Renal pelvis (tissue), 4 donors: ENCODE data around the gene MAP3K3. TPM values are rescaled to one million over a fixed set of nuclear protein-coding genes. Genes with fewer than 3 reads are reported as not detected.
"Not testable (repeated sequence)": the region's sequence is repeated elsewhere in the genome, so short reads cannot be mapped to it uniquely, and the experiment has no call there.

ENCODE experiments used
- DNase-seq: peaks from one replicate; pipeline ENCODE4 v3.0.0-alpha.2; 2013
- polyA plus RNA-seq, 3 donors: library from polyadenylated mRNA; unstranded; fragments of 120-200 nt; gene quantifications; one replicate each; pipeline ENCODE4 v1.2.1, GENCODE V29; 2013; ENCODE audit not compliant: insufficient read length in 3 of 3

Gene MAP3K3
- polyA plus RNA-seq, 3 donors = 27.1 to 34.6 (median 32.4) TPM

DNA sequence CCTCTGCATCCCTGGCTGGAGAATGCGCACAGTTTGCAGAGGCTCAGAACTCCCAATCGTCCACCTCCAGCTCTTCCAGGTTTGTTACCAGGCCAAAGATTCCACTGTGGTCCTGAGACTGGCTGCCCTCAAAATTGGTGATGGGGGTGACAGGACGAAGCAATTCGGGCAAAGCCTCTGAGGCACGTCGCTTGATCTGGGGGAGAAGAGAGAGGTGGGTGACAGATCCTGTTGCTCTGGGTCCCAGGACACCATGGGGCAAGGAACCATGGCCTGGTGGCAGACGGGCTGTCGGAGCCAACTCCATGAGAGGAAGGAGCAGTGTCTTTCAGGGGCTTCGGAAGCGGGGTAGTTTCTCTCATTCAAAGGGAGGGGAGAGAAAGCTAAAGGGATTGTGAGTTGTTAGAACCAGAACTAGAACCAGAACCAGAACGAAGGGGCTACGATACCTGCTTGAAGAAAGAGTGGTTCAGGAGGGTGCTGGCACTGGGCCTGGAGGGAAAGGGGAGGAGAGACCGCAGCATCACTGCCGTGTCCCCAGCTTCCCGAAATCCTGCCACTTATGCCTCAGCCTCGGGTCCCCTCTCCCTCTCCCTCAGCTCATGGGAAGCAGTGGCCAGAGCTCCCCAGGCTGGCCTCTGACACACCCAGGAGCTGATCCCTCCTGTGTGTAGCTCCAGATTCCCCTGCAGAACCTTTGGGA lies 81.5 kb downstream of the MAP3K3 start:
- no peak for DNase-seq

DNA sequence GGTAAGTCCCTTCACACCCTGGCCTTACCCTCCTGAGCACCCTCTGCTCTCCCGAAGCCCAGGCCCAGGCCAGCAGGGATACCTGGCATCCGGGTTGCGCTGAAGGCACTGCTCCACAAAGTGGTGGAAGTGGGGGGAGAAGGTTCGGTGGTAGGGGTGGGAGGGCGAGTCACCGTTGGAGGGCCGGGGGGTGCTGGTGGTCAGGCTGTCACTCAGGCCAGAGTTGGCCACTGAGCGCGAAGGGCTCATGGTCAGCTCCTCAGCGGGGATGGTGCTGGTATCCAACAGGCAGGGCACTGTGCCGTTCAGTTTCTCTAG lies 82.0 kb downstream of the MAP3K3 start:
- no peak for DNase-seq

DNA sequence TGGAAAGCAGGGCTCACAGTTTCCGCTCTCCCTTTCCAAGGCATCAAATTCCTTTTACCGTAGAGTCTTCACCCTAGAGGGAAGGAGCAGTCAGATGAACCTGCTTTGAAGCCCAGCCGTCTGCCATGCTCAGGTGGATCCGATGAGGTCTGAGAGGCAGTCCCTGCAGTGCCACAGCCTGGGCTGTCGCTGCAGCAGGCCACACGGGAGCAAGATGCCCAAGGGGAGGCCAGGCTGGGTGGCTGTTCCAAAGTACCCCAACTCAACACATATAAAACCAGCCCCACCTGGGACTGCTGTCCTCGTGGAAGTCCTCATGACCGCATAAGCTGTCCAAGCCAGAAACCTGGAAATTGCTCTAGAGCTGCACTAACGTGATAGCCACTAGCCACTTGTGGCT lies 82.6 kb downstream of the MAP3K3 start:
- DNase-seq = no peak

DNA sequence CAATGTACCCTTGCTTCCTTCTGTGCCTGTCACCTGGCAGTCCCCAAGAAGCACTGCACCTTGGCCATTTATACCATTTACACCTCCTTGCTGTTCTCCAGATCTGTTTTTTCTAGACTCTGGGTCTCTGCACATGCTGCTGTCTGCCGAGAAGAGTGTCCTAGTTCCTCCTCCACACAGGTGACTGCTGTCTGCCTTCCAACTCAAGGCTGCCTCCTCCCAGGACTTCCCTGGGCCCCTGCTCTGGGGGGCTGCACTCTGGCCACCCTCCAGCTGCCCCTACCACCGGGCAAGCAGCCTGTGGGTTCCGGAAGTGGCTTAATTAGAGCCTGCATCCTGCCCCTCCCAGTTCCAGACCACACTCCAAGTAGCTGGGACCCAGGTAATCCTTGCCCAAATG lies 83.4 kb downstream of the MAP3K3 start:
- no peak for DNase-seq

DNA sequence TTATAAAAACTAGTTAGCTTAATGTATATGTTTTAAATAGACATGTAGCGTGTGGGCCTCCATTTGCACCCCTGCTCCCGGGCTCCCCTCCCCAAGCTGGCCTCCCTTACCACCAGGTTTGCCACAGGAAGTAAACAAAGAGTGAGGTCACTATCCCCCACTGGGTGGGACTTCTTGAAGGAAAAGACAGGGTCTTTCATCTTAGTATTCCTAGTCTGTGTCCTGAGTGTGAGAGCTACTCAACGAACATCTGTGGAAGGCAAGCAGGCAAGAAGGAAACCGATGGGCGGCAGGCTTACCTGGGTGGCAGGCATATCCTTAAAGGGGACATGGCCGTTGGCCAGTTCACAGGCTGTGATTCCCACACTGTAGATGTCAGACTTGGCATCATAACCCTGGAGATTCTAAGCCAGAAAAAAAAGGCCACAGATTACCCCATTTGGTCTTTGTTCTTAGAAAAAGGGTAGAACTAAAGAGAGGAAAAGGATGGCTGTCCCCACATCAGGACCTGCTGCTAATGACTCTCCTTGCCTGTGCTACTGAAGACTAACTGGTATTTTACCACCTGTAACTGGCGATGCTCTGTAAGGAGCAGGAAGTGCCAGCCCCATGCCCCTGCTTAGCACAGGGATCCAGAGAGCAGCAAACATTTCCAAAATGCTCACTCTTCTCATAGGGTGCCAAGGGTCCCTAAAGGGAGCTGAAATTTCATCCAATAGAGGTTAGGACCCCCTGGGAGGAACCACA lies 84.3 kb downstream of the MAP3K3 start:
- no peak for DNase-seq

DNA sequence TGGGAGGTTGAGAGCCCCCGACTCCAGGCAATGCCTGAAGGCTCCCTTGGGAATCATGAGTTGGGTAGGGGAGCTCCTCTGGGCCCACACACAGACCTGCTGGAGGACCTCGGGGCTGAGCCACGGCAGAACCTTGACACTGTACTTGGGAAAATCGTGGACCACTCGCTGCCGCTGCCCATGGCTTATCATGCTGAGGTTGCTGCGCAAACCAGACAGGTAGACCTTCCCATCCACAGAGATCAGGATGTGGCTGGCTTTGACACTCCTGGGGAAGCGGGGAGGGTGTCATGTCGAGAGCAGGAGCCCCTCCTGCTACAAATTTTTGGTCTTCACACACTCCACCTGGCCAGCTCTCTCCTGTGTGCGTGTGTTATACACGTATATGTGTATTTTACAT lies 84.9 kb downstream of the MAP3K3 start:
- no peak for DNase-seq

DNA sequence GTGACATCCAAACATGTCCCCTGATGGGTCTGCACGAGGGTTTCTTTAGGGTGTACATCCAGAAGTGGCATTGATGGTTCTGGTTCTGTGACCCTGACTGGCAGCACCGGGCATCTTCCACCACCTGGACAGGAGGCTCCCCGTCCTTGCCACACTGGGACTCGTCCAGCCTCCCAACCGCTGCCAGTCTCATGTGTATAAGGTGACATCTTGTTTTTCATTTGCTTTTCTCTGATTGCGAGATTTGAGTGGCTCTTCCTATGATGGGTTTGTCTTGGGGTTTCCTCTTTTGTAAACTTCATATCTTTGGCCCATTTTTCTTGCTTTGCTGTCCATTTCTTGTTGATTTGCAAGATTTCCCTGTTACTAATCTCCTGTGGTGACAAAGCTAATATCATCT lies 86.9 kb downstream of the MAP3K3 start:
- DNase-seq = no peak

DNA sequence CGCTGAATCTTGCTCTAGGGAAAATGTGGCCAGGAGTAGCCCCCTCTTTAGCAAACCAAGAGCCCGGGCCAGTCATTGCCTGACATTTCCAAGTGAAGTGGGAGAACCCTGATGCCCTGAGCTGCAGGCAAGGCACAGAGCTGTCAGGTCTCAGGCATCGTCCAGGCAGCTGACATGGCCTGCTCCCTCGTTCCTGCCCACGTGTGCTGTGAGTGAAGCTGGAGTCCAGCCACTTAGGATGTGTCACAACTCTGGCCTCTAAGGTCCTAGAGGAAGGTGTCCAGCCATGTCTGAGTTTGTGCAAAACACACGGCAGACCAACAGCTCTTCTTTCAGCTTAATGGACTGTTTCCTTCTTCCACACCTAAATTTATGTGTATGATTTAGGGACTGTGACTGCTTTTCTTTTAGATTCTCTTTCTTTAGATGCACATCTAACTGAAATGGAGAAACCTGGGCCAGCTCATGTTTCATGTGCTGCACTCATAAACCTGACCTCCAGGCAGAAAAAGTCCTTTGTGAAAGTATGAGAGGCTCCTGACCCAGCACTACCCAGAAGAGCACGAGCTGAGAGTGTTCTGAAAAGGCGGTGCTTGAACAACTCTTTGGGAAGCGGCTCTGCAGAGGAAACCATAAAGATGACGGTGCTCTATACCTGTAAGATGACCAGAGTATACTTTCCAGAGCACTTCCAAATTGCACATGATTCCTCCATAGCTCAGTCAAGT lies 92.5 kb downstream of the MAP3K3 start:
- DNase-seq = peak; percentile 64

DNA sequence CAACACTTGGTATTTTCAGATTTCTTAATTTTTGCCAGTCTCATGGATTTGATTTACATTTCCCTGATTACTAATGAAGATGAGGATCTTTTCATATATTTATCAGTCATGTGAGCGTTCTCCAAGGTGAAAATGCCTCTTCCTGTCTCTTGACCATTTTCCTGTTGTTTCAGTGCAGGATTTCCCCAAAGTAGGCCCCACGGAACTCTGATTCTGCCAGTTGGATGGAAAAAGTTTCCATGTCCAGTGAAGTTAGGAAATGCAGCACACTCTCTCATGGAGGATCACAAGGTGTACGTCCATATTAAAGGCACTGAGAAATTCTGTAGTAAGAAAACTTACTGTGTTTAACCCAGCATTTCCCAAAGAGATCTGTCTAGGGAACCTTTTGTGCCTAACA lies 94.2 kb downstream of the MAP3K3 start:
- no peak for DNase-seq

DNA sequence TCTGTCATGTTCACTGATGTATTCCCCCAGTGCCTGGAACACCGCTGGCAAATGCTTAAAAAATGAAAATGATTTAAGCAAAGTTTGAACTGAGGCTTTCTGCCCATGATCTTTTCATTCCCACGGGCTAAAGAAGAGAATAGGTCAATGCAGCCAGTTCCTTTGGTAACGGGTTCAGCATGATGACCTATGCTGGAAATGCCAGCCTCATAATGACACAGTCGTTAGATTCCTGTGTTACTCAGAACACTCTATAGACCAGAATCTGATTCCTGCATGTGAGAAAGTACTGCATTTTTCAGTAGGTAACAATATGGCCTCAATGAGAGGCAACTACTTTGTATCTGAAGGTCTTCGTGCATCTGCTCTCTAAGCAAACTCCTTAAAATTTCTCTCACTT lies 96.8 kb downstream of the MAP3K3 start:
- DNase-seq = no peak

DNA sequence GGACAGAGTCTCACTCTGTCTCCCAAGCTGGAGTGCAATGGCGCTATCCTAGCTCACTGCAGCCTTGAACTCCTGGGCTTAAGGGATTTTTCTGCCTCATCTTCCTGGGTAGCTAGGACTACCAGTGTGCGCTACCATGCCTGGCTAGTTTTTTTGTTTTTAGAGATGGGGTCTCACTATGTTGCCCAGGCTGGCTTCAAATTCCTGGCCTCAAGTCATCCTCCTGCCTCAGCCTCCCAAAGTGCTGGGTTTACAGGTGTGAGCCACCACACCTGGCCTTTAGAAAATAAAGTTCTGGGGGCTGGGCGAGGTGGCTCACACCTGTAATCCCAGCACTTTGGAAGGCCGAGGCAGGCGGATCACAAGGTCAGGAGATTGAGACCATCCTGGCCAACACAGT lies 98.0 kb downstream of the MAP3K3 start:
- DNase-seq = not testable (repeated sequence)

DNA sequence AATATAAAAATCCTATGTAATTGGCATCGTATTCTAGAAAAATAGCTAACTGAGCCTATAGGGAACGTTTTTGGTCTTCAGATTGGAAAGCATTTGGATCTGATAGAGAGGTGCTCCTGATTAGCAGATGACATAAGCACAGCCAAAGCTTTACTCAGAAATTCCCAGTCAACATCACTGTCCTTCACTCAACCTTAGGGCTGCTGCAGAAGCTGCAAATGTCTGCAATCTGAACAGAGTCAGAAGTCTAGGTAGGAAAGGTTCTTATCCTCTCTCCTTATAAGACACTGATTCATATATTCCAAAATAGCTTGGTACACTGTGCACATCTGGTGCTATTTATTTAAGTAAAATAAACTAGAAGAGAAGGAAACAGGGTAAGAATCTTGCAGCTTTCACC lies 100.2 kb downstream of the MAP3K3 start:
- DNase-seq = no peak

DNA sequence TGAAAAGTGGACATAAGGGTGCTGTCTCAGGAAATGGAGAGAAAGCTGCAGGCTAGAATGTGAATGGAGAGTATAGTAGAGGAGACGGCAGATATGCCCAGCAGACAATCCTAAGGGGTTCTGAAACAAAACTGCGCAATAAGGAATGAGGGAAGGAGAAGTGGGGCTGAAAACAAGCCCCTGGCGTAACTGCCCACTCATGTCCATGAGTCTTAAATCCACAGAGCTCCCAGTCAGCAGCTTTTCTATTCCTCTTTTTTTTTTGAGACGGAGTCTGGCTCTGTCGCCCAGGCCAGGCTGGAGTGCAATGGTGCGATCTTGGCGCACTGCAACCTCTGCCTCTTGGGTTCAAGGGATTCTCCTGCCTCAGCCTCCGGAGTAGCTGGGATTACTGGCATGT lies 113.5 kb downstream of the MAP3K3 start:
- no peak for DNase-seq

DNA sequence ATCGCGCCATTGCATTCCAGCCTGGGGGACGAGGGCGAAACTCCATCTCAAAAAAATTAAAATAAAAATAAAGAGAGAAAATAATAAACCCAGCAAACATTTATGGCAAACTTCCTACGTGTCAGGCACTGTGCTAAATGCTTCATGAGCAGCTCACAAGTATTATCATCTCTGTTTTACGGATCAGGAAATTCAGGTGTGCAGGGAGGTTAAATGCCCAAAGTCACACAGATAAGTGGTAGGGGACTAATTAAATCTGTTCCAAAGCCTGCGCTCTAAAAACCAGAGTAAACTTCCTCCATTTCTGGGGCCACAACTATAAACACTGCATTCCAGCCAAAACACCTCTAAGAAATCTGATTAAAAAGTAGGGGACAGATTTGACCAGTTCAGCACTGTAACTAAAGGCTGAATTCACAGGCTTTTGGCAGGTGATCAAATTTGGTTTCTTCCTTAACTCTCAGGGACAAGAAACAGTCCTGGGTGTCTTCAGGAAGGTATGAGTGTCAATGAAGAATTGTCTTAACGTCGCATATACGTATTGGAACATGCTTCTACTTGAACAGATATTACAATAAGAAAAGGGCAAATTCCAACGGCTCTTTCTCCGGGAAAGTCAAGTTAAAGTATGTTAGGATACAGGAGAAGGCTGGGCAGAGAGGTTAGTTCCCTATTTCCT lies 118.4 kb downstream of the MAP3K3 start:
- peak; percentile 8 for DNase-seq

DNA sequence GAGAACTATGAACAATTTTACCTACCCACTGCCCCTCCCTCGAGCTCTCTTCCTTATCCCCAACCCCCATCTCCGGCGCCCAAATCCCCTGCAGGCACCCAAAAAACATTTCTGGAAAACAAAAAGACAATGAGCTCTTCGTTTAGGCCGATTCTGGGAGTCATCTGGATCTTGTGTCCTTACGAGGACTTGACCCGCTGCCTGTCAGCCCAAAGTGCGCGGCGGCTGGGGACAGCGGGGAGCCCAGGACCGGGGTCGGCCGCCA lies 118.9 kb downstream of the MAP3K3 start:
- DNase-seq = no peak

DNA sequence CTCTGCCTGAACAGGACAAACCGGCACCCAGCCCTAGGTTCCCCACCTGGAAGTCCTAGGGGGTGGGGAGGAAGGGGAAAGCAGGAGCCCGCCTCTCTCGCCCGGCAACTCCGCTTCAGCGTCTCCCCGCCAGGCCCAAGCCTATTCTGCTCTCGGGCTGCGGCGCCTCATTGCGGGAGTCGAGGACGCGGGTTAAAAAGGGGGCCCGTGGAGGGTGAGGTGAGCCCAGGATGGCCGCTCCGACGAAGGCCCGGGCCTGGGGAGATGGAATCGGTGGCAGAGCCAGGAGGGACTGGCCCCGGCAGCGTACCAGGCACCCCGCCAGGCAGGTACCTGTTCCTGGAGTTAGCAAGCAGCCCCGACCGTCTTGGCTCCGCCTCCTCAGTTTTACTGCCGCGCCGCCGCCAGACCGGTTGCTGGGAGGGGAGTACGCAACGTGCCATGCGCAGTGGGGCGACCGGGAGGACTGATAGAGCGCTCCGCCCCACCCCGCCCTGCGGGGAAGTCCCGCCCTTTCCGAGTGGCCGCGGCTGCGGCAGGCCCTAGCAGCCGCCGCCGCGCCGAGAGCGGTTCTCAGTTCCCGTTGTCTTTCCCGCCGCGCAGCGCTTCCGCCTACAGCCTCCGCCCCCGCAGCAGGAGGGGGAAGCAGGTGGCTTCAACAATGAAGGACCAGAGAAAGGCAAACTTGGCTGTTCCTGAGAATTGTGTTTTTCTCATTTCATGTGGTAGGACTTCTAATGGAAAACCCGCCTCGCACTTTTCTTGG lies 119.4 kb downstream of the MAP3K3 start, which contains the start of gene STRADA:
STRADA (minus strand) TSS at position 392 of the 766 bp plus-strand sequence. CDS start 13,430 bp downstream, outside the sequence.
- peak; percentile 98 for DNase-seq

Other genes with a start within 250 kb of the MAP3K3 start
- 10 to 100 TPM; 27.5 to 40.0 (median 33.3) TPM for gene CYB561, start 176.1 kb upstream of the MAP3K3 start, polyA plus RNA-seq
- gene ACE, start 145.4 kb upstream of the MAP3K3 start, polyA plus RNA-seq = 10 to 100 TPM; 11.7 to 23.6 (median 20.1) TPM
- 1 to 10 TPM; 2.5 to 3.7 (median 2.5) TPM for gene KCNH6, start 99.1 kb upstream of the MAP3K3 start, polyA plus RNA-seq
- gene DCAF7, start 71.9 kb upstream of the MAP3K3 start, polyA plus RNA-seq = 100 to 1,000 TPM; 106 to 121 (median 112) TPM
- gene TACO1, start 21.5 kb upstream of the MAP3K3 start, polyA plus RNA-seq = 10 to 100 TPM; 23.1 to 31.3 (median 28.8) TPM
- 10 to 100 TPM; 28.8 to 38.4 (median 34.9) TPM for gene LIMD2, start 77.7 kb downstream of the MAP3K3 start, polyA plus RNA-seq
- 10 to 100 TPM; 43.1 to 74.3 (median 66.8) TPM for gene STRADA, start 119.4 kb downstream of the MAP3K3 start, polyA plus RNA-seq
- gene CCDC47, start 151.2 kb downstream of the MAP3K3 start, polyA plus RNA-seq = 100 to 1,000 TPM in 2 of 3 donors, 10 to 100 TPM in 1; 87.7 to 116 (median 109) TPM
- gene DDX42, start 151.8 kb downstream of the MAP3K3 start, polyA plus RNA-seq = 100 to 1,000 TPM; 158 to 225 (median 211) TPM
- 100 to 1,000 TPM; 170 to 203 (median 178) TPM for gene PSMC5, start 205.0 kb downstream of the MAP3K3 start, polyA plus RNA-seq
- gene FTSJ3, start 205.2 kb downstream of the MAP3K3 start, polyA plus RNA-seq = 10 to 100 TPM; 66.9 to 75.2 (median 73.2) TPM
- 10 to 100 TPM; 58.1 to 60.5 (median 58.5) TPM for gene SMARCD2, start 220.3 kb downstream of the MAP3K3 start, polyA plus RNA-seq